ENCODE results near the gene BUD13.

Gene BUD13

DNA sequence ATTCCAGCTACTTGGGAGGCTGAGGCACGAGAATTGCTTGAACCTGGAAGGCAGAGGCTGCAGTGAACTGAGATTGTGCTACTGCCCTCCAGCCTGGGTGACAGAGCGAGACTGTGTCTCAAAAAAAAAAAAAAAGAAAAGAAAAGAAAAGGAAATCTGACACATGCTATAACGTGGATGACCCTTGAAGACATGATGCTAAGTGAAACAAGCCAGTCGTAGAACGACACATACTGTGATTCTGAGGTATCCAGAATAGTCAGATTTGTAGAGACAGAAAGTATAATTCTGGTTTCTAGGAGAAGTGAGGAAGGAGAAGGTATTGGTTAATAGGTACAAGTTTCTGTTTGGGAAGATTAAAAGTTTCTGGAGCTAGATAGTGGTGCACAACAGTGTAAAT is 25.6 kb upstream of the BUD13 start:
- no peaks in the 10 kb centered on the region for H4K20me1 ChIP-seq (ENCODE audit: insufficient read depth, low read length)
- H3K9me3 ChIP-seq (replicated peaks; ENCODE audit: insufficient read depth, low read length): no peaks in the 10 kb centered on the region
- no peak overlapping the region for H3K27ac ChIP-seq (ENCODE audit: low read length)
- no peaks in the 10 kb centered on the region for H3K79me2 ChIP-seq (ENCODE audit: low read length)
- DNase-seq: no peak
- no peak for TF ChIP-seq EZH2 (optimal IDR thresholded peaks at IDR 0.05; ENCODE audit: low read depth, low read length)
- no peak for TF ChIP-seq EZH2phosphoT487 (IDR thresholded peaks at IDR 0.05; ENCODE audit: low read length)
- H3K4me1 ChIP-seq (ENCODE audit: low read length): no peaks in the 10 kb centered on the region
- H3K36me3 ChIP-seq (replicated peaks; ENCODE audit: insufficient read depth, low read length): no peaks in the 10 kb centered on the region
- no peak overlapping the region for H3K9ac ChIP-seq (ENCODE audit: low read length)
- H3K4me2 ChIP-seq (ENCODE audit: low read depth, low read length): no peak overlapping the region
- no peaks in the 10 kb centered on the region for H3K27me3 ChIP-seq (replicated peaks; ENCODE audit: insufficient read depth, low read length)
- no peaks in the 10 kb centered on the region for H3F3A ChIP-seq (ENCODE audit: insufficient read depth, low read length)
- no peak overlapping the region for H2AFZ ChIP-seq (ENCODE audit: low read length)
- no peaks in the 10 kb centered on the region for H3K9me2 ChIP-seq (replicated peaks; ENCODE audit: insufficient read depth, low read length)
- no peak overlapping the region for H3K4me3 ChIP-seq (ENCODE audit: low read length)

DNA sequence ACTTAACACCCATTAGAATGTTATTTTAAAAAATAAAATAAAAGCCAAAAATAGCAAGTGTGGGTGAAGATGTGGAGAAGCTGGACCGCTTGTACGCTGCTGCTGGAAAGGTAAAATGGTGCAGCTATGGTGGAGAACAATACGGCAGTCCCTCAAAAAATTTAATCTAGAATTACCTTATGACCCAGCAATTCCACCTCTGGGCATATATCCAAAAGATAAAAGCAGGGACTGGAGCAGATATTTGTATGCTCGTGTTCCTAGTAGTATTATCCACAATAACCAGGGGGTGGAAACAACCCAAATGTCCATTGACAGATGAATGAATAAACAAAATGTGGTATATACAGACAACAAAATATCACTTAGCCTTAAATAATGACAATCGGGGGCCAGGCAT is 25.0 kb upstream of the BUD13 start:
- no peaks in the 10 kb centered on the region for H3K9me2 ChIP-seq (replicated peaks; ENCODE audit: insufficient read depth, low read length)
- no peak overlapping the region for H3K4me2 ChIP-seq (ENCODE audit: low read depth, low read length)
- H3K9me3 ChIP-seq (replicated peaks; ENCODE audit: insufficient read depth, low read length): no peaks in the 10 kb centered on the region

DNA sequence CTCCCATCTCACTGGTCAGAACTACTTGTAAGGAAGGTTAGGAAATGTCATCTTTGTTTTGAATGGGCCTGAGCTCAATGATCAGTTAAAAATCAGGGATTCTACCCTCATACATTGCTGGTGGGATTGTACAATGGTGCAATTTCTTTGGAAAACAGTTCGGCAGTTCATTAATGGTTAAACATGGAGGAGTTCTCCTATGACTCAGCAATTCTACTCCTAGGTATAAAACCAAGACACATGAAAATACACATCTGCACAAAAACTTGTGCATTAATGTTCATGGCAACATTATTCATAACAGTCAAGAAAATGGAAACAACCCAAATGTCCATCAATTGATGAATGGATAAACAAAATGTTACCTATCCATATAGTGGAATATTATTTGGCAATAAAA is 23.8 kb upstream of the BUD13 start:
- H3K79me2 ChIP-seq (ENCODE audit: low read length): no peaks in the 10 kb centered on the region
- no peaks in the 10 kb centered on the region for H3K9me2 ChIP-seq (replicated peaks; ENCODE audit: insufficient read depth, low read length)
- no peak overlapping the region for H2AFZ ChIP-seq (ENCODE audit: low read length)

More for the DNA sequence above, 25.0 kb upstream of the BUD13 start:
- Histone ChIP-seq H3K27me3 (replicated peaks; ENCODE audit: insufficient read depth, low read length) (no peaks in the 10 kb centered on the region), H3K36me3 (replicated peaks; ENCODE audit: insufficient read depth, low read length) (no peaks in the 10 kb centered on the region), H3K4me1 (ENCODE audit: low read length) (no peaks in the 10 kb centered on the region), H3F3A (ENCODE audit: insufficient read depth, low read length) (no peaks in the 10 kb centered on the region), H3K27ac (ENCODE audit: low read length) (no peak overlapping the region), H3K9ac (ENCODE audit: low read length) (no peak overlapping the region), H3K79me2 (ENCODE audit: low read length) (no peaks in the 10 kb centered on the region), H4K20me1 (ENCODE audit: insufficient read depth, low read length) (no peaks in the 10 kb centered on the region), H3K4me3 (ENCODE audit: low read length) (no peak overlapping the region), H2AFZ (ENCODE audit: low read length) (no peak overlapping the region)
- TF ChIP-seq, protein P1, sequence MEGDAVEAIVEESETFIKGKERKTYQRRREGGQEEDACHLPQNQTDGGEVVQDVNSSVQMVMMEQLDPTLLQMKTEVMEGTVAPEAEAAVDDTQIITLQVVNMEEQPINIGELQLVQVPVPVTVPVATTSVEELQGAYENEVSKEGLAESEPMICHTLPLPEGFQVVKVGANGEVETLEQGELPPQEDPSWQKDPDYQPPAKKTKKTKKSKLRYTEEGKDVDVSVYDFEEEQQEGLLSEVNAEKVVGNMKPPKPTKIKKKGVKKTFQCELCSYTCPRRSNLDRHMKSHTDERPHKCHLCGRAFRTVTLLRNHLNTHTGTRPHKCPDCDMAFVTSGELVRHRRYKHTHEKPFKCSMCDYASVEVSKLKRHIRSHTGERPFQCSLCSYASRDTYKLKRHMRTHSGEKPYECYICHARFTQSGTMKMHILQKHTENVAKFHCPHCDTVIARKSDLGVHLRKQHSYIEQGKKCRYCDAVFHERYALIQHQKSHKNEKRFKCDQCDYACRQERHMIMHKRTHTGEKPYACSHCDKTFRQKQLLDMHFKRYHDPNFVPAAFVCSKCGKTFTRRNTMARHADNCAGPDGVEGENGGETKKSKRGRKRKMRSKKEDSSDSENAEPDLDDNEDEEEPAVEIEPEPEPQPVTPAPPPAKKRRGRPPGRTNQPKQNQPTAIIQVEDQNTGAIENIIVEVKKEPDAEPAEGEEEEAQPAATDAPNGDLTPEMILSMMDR (IDR thresholded peaks at IDR 0.05; ENCODE audit: low read length): no peak
- TF ChIP-seq EZH2 (optimal IDR thresholded peaks at IDR 0.05; ENCODE audit: low read depth, low read length): no peak
- TF ChIP-seq EZH2phosphoT487 (IDR thresholded peaks at IDR 0.05; ENCODE audit: low read length): no peak
- no peak for DNase-seq

DNA sequence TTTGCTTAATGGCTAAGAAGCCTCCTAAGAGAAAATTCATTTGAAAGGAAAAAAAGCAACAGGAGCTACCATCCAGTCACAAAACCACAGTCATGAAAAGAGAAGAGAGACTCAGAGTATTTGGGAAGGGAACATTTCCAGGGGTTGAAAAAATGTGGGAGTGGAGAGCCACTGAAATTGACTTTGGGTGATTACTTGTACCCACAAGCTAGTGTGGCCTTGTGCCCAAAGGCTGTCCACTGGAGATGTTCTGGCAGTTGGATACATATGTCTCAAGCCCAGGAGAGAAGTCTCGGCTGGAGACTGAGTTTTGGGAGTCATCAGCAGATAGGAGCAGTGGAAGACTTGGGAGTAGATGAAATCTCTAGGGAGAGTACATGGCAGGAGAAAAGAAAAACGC is 22.1 kb upstream of the BUD13 start:
- H2AFZ ChIP-seq (ENCODE audit: low read length): no peak overlapping the region
- H3K36me3 ChIP-seq (replicated peaks; ENCODE audit: insufficient read depth, low read length): no peaks in the 10 kb centered on the region
- H3K4me1 ChIP-seq (ENCODE audit: low read length): peaks cover 5% of the 10 kb centered on the region
- H3K27me3 ChIP-seq (replicated peaks; ENCODE audit: insufficient read depth, low read length): no peaks in the 10 kb centered on the region
- TF ChIP-seq EZH2phosphoT487 (IDR thresholded peaks at IDR 0.05; ENCODE audit: low read length) (no peak), EZH2 (optimal IDR thresholded peaks at IDR 0.05; ENCODE audit: low read depth, low read length) (no peak)
- TF ChIP-seq, protein P1 (IDR thresholded peaks at IDR 0.05; ENCODE audit: low read length): no peak
- no peaks in the 10 kb centered on the region for H3K9me3 ChIP-seq (replicated peaks; ENCODE audit: insufficient read depth, low read length)
- no peak overlapping the region for H3K4me2 ChIP-seq (ENCODE audit: low read depth, low read length)
- no peak for DNase-seq
- H3K9me2 ChIP-seq (replicated peaks; ENCODE audit: insufficient read depth, low read length): no peaks in the 10 kb centered on the region
- no peaks in the 10 kb centered on the region for H4K20me1 ChIP-seq (ENCODE audit: insufficient read depth, low read length)
- no peaks in the 10 kb centered on the region for H3K79me2 ChIP-seq (ENCODE audit: low read length)
- H3K27ac ChIP-seq (ENCODE audit: low read length): no peak overlapping the region
- H3K4me3 ChIP-seq (ENCODE audit: low read length): no peak overlapping the region
- no peaks in the 10 kb centered on the region for H3F3A ChIP-seq (ENCODE audit: insufficient read depth, low read length)
- no peak overlapping the region for H3K9ac ChIP-seq (ENCODE audit: low read length)

More for the DNA sequence above, 23.8 kb upstream of the BUD13 start:
- Histone ChIP-seq H3K36me3 (replicated peaks; ENCODE audit: insufficient read depth, low read length) (no peaks in the 10 kb centered on the region), H3K9ac (ENCODE audit: low read length) (no peak overlapping the region), H3K4me3 (ENCODE audit: low read length) (no peak overlapping the region), H3K4me1 (ENCODE audit: low read length) (peaks cover 3% of the 10 kb centered on the region), H3F3A (ENCODE audit: insufficient read depth, low read length) (no peaks in the 10 kb centered on the region), H3K27me3 (replicated peaks; ENCODE audit: insufficient read depth, low read length) (no peaks in the 10 kb centered on the region), H3K4me2 (ENCODE audit: low read depth, low read length) (no peak overlapping the region), H4K20me1 (ENCODE audit: insufficient read depth, low read length) (no peaks in the 10 kb centered on the region), H3K9me3 (replicated peaks; ENCODE audit: insufficient read depth, low read length) (no peaks in the 10 kb centered on the region), H3K27ac (ENCODE audit: low read length) (no peak overlapping the region)
- no peak for DNase-seq
- TF ChIP-seq EZH2phosphoT487 (IDR thresholded peaks at IDR 0.05; ENCODE audit: low read length): no peak
- TF ChIP-seq EZH2 (optimal IDR thresholded peaks at IDR 0.05; ENCODE audit: low read depth, low read length): no peak
- TF ChIP-seq, protein P1 (IDR thresholded peaks at IDR 0.05; ENCODE audit: low read length): no peak
